Measurements from ENCODE around the gene SYT6.

DNA sequence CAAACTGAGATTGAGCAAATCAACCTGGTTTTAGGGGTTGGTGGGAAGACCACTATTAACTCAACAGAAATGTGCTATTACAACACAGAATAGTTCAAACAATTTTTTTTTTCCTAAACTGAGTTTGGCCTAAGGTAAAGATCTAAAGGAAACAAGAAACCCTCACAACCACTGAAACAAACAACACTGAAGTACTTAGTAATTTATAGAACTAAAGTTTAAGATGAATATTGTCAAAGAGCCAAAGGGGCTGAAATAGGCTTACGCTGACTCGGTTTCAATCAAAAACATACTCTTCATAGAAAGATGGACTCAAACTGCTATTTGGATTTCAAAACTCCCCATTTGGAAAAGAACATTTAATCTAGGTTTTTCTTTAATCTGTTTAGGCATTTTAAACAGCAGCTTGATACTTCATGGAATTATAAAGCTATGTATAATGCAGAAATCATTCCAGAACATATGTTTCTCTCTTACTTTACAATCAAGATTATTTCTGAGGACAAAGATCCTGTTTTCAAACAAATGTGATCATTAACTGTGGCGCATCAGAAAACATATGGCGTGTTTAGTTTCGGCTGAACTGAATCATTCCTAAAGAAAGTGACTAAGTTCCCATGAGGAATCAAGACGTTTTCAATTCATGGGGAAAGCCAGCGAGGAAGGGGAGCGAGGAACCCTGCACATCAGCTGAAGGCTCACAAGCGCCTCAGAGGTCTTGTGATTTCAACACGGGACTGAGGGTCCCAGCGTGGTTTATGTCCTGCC, 62.7 kb downstream of the SYT6 start:
- TF ChIP-seq, protein P1, sequence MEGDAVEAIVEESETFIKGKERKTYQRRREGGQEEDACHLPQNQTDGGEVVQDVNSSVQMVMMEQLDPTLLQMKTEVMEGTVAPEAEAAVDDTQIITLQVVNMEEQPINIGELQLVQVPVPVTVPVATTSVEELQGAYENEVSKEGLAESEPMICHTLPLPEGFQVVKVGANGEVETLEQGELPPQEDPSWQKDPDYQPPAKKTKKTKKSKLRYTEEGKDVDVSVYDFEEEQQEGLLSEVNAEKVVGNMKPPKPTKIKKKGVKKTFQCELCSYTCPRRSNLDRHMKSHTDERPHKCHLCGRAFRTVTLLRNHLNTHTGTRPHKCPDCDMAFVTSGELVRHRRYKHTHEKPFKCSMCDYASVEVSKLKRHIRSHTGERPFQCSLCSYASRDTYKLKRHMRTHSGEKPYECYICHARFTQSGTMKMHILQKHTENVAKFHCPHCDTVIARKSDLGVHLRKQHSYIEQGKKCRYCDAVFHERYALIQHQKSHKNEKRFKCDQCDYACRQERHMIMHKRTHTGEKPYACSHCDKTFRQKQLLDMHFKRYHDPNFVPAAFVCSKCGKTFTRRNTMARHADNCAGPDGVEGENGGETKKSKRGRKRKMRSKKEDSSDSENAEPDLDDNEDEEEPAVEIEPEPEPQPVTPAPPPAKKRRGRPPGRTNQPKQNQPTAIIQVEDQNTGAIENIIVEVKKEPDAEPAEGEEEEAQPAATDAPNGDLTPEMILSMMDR (IDR thresholded peaks at IDR 0.05) = no peak
- no peak for TF ChIP-seq POLR2A (IDR thresholded peaks at IDR 0.05)

Data from thyroid gland (tissue), 4 donors.